Heart left ventricle (tissue), 13 donors: Measurements from ENCODE around the gene MTM1.

ENCODE experiments used
- CTCF ChIP-seq, 12 donors: fragments of 200-600 bp; sonication (generic) in 4 of 12; IDR thresholded peaks; one replicate each; pipeline versions ENCODE4 v1.5.0 to v1.8.0; 2018 to 2022; ENCODE audit warnings: antibody characterized with exemption in 12 of 12, mild to moderate bottlenecking in 5 of 12
- POLR2A ChIP-seq, 2 donors: fragments of 450-650 bp; IDR thresholded peaks; one replicate each; pipeline ENCODE4 v1.6.1; 2017; ENCODE audit warnings: antibody characterized with exemption in 2 of 2, mild to moderate bottlenecking in 2 of 2, moderate library complexity in 2 of 2
- donor health status: ischemic (EF 13 %, LVEDD 7.1; RV severe dilation, severe dysfunction).
- donor health status: DM: no; HTN: yes; CAD: no.
- donor health status: DM: no; HTN: no; CAD: no.
- donor health status: ischemic (EF 25% LVEDD 6.9; RV normal size, moderate dysfunction).
- donor health status: ischemic (EF 25% LVEDD 5.7; RV mildly dilated, moderate dysfunction).
- donor health status: ischemic (EF 35%, LVEDD 5.7; RV mildly dilated, moderate dysfunction).
- donor health status: nonischemic (EF 11% LVEDD 7.7; RV severe dilation, severe dysfunction).
- donor health status: DM: yes; HTN: yes; CAD: no.
- donor health status: PGD.
- donor health status: ischemic (EF 29% LVEDD 5.4; RV normal size, mild dysfunction).
- donor health status: nonischemic (EF 23%, LVEDD 6.1; RV moderate dilation, normal function).

GRCh38 chrX:150715184-150715583 lies 146.8 kb downstream of the MTM1 start:
- TF ChIP-seq POLR2A (IDR thresholded peaks at IDR 0.05) (no peak), CTCF (IDR thresholded peaks at IDR 0.05) (no peak)
